GM23338 (cell line): ENCODE results near the gene TUFT1. TPM values are rescaled to one million over a fixed set of nuclear protein-coding genes. Genes with fewer than 3 reads are reported as not detected.
A peak's percentile ranks its signal among the peaks of the same experiment; 100 is the strongest.

Source experiments
- ATAC-seq: fragments of 200-7000 bp; cut with Tn5 transposase; 3 replicates; pipeline ENCODE4 v1.9.1; 2020
- DNase-seq: peaks from one replicate; pipeline ENCODE4 v3.0.0-alpha.2; 2015; ENCODE audit warnings: low spot score
- H2AFZ ChIP-seq: fragments of 200-600 bp; sonication (generic); 2 replicates; pipeline ENCODE4 v1.8.0; 2016; ENCODE audit warnings: antibody characterized with exemption, mild to moderate bottlenecking, moderate library complexity
- H3F3A ChIP-seq: fragments of 200-600 bp; sonication (generic); replicated peaks from 2 replicates; pipeline ENCODE4 v1.8.0; 2017; ENCODE audit warnings: antibody characterized with exemption, mixed run types, low read depth
- H3K27ac ChIP-seq: fragments of 200-600 bp; sonication (generic); 2 replicates; pipeline ENCODE4 v1.6.1; 2016; ENCODE audit warnings: low read depth
- H3K27me3 ChIP-seq: fragments of 200-600 bp; sonication (generic); 2 replicates; pipeline ENCODE4 v1.8.0; 2016; ENCODE audit warnings: mild to moderate bottlenecking, mixed run types, moderate library complexity; ENCODE audit not compliant: insufficient read depth
- H3K36me3 ChIP-seq: fragments of 200-600 bp; sonication (generic); 2 replicates; pipeline ENCODE4 v1.8.0; 2016; ENCODE audit warnings: mild to moderate bottlenecking; ENCODE audit not compliant: insufficient read depth
- H3K4me1 ChIP-seq: fragments of 200-600 bp; sonication (generic); 2 replicates; pipeline ENCODE4 v1.8.0; 2016; ENCODE audit warnings: mild to moderate bottlenecking, moderate library complexity; ENCODE audit not compliant: insufficient read depth
- H3K4me2 ChIP-seq: fragments of 200-600 bp; sonication (generic); 2 replicates; pipeline ENCODE4 v1.7.1; 2017; ENCODE audit warnings: mixed run types
- H3K4me3 ChIP-seq: fragments of 200-600 bp; sonication (generic); 2 replicates; pipeline ENCODE4 v1.6.1; 2016; ENCODE audit warnings: mixed run types
- H3K79me2 ChIP-seq: fragments of 200-600 bp; sonication (generic); replicated peaks from 2 replicates; pipeline ENCODE4 v1.8.0; 2017; ENCODE audit warnings: mild to moderate bottlenecking; ENCODE audit not compliant: insufficient read depth
- H3K9me2 ChIP-seq: fragments of 200-600 bp; sonication (generic); 2 replicates; pipeline ENCODE4 v1.8.0; 2017; ENCODE audit not compliant: insufficient read depth
- H4K20me1 ChIP-seq: fragments of 200-600 bp; sonication (generic); replicated peaks from 2 replicates; pipeline ENCODE4 v1.8.0; 2017; ENCODE audit warnings: mild to moderate bottlenecking; ENCODE audit not compliant: insufficient read depth
- H3K27ac Mint-ChIP-seq: 2 replicates; pipeline ENCODE4 v1.8.0; 2020; ENCODE audit warnings: inconsistent platforms, mild to moderate bottlenecking, moderate library complexity, mixed read lengths
- H3K27me3 Mint-ChIP-seq: 3 replicates; pipeline ENCODE4 v1.8.0; 2022; ENCODE audit warnings: low read depth, mild to moderate bottlenecking, moderate library complexity, mixed read lengths, inconsistent platforms; ENCODE audit not compliant: insufficient read depth, poor library complexity
- H3K36me3 Mint-ChIP-seq: 3 replicates; pipeline ENCODE4 v1.8.0; 2021; ENCODE audit warnings: low read depth, mild to moderate bottlenecking, inconsistent platforms, moderate library complexity, mixed read lengths
- H3K4me1 Mint-ChIP-seq: 3 replicates; pipeline ENCODE4 v1.8.0; 2020; ENCODE audit warnings: mild to moderate bottlenecking, inconsistent platforms, mixed read lengths
- H3K4me3 Mint-ChIP-seq: 3 replicates; pipeline ENCODE4 v1.8.0; 2021; ENCODE audit warnings: moderate library complexity, mild to moderate bottlenecking, inconsistent platforms, mixed read lengths
- H3K9me3 Mint-ChIP-seq: 3 replicates; pipeline ENCODE4 v1.8.0; 2020; ENCODE audit warnings: moderate library complexity, mild to moderate bottlenecking, inconsistent platforms, mixed read lengths
- CREB1 ChIP-seq: fragments of 250-450 bp; sonication (Bioruptor Pico); IDR thresholded peaks from 2 replicates; pipeline ENCODE4 v1.5.0; 2020; ENCODE audit warnings: low read depth, mild to moderate bottlenecking, moderate library complexity
- EZH2phosphoT487 ChIP-seq: fragments of 200-600 bp; sonication (generic); IDR thresholded peaks from one replicate; pipeline ENCODE4 v1.8.1; 2018; ENCODE audit warnings: antibody characterized with exemption; ENCODE audit not compliant: unreplicated experiment
- NANOG ChIP-seq: IDR thresholded peaks from 2 replicates; pipeline ENCODE4 v1.6.1; 2016; ENCODE audit warnings: antibody characterized with exemption, borderline replicate concordance
- POLR2AphosphoS5 ChIP-seq: IDR thresholded peaks from 2 replicates; pipeline ENCODE4 v1.6.1; 2016; ENCODE audit warnings: antibody characterized with exemption, low read depth
- STAT1 ChIP-seq: IDR thresholded peaks from one replicate; pipeline ENCODE4 v1.6.1; 2016; ENCODE audit warnings: antibody characterized with exemption; ENCODE audit not compliant: unreplicated experiment
- ZNF114 ChIP-seq: fragments of 250-450 bp; sonication (Bioruptor Pico); IDR thresholded peaks from 2 replicates; pipeline ENCODE4 v1.5.0; 2020; ENCODE audit warnings: mild to moderate bottlenecking, moderate library complexity
- ZNF331 ChIP-seq: fragments of 250-450 bp; sonication (Bioruptor Pico); IDR thresholded peaks from 2 replicates; pipeline ENCODE4 v1.5.0; 2020; ENCODE audit warnings: low read depth, mild to moderate bottlenecking, moderate library complexity
- polyA plus RNA-seq: library from polyadenylated mRNA; unstranded; fragments of >200 nt; fragmentation: Nextera tagmentation; extraction: Ambion mirVana; gene quantifications from 2 replicates; pipeline ENCODE4 v1.2.1, GENCODE V29; 2016
- total RNA-seq: library from RNA; depleted of rRNA; stranded (reverse); fragments of >200 nt; shearing (Covaris generic); gene quantifications from 2 replicates; pipeline ENCODE4 v1.2.3, GENCODE V29; 2014
- TF ChIP-seq, protein P1 (sequence below): fragments of 250-450 bp; sonication (Bioruptor Pico); IDR thresholded peaks from 2 replicates; pipeline ENCODE4 v1.5.0; 2020; ENCODE audit warnings: mild to moderate bottlenecking, moderate library complexity
- TF ChIP-seq, protein P2 (sequence below): IDR thresholded peaks from 2 replicates; pipeline ENCODE4 v1.6.1; 2016; ENCODE audit warnings: antibody characterized with exemption
- TF ChIP-seq, protein P3 (sequence below), 2 experiments: fragments of 200-600 bp in 1 of 2; sonication (generic) in 1 of 2; conservative IDR thresholded peaks; 2 replicates each; pipeline versions ENCODE4 v1.5.1 to v1.6.1; 2016 to 2017; ENCODE audit warnings: antibody characterized with exemption in 2 of 2, low read depth in 2 of 2, mild to moderate bottlenecking in 2 of 2, moderate library complexity in 1 of 2

The TUFT1 gene
- total and polyA plus RNA-seq, 2 experiments from 2014 or later = 6.0 to 11.9 TPM

DNA sequence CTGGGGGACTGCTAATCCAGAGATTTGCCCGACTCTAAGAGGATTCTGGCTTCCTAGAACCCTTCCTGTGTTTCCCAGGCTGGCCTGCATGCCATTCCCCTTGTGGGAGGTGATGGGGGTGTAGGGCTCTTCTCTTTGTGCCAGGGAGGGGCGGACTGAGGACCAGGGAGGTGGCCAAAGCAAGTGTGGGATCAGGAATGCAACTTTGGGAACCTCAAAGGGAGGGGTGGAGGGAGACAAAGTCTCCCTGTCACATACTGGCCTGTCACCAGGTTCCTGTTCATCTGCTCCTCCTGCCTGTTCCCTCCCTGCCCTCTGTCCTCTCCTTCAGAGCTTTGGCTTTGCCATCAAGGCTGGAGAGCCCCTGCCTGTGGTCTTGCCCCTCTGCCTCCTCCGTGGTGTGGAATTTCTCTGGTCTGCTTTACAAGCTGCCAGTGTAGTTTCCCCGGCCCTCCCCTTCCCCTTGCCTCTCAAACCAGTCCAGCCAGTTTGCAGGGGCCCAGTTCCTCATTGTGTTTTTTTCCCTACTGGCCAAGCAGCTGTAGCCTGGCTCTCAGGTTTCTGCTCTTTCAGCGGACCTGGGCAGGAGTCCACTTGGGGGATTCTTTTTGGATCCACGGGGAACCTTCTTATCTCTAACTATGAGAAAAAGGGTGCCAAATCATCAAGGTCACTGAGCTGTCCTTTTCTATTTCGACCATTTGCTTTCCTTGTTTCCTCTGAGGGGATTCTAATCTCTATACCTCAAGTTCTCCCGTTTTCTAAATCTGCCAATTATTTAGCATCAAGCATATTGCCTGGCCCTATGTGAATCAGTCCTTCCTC is 27.1 kb upstream of the TUFT1 start (continued):
- TF ChIP-seq, protein P1, sequence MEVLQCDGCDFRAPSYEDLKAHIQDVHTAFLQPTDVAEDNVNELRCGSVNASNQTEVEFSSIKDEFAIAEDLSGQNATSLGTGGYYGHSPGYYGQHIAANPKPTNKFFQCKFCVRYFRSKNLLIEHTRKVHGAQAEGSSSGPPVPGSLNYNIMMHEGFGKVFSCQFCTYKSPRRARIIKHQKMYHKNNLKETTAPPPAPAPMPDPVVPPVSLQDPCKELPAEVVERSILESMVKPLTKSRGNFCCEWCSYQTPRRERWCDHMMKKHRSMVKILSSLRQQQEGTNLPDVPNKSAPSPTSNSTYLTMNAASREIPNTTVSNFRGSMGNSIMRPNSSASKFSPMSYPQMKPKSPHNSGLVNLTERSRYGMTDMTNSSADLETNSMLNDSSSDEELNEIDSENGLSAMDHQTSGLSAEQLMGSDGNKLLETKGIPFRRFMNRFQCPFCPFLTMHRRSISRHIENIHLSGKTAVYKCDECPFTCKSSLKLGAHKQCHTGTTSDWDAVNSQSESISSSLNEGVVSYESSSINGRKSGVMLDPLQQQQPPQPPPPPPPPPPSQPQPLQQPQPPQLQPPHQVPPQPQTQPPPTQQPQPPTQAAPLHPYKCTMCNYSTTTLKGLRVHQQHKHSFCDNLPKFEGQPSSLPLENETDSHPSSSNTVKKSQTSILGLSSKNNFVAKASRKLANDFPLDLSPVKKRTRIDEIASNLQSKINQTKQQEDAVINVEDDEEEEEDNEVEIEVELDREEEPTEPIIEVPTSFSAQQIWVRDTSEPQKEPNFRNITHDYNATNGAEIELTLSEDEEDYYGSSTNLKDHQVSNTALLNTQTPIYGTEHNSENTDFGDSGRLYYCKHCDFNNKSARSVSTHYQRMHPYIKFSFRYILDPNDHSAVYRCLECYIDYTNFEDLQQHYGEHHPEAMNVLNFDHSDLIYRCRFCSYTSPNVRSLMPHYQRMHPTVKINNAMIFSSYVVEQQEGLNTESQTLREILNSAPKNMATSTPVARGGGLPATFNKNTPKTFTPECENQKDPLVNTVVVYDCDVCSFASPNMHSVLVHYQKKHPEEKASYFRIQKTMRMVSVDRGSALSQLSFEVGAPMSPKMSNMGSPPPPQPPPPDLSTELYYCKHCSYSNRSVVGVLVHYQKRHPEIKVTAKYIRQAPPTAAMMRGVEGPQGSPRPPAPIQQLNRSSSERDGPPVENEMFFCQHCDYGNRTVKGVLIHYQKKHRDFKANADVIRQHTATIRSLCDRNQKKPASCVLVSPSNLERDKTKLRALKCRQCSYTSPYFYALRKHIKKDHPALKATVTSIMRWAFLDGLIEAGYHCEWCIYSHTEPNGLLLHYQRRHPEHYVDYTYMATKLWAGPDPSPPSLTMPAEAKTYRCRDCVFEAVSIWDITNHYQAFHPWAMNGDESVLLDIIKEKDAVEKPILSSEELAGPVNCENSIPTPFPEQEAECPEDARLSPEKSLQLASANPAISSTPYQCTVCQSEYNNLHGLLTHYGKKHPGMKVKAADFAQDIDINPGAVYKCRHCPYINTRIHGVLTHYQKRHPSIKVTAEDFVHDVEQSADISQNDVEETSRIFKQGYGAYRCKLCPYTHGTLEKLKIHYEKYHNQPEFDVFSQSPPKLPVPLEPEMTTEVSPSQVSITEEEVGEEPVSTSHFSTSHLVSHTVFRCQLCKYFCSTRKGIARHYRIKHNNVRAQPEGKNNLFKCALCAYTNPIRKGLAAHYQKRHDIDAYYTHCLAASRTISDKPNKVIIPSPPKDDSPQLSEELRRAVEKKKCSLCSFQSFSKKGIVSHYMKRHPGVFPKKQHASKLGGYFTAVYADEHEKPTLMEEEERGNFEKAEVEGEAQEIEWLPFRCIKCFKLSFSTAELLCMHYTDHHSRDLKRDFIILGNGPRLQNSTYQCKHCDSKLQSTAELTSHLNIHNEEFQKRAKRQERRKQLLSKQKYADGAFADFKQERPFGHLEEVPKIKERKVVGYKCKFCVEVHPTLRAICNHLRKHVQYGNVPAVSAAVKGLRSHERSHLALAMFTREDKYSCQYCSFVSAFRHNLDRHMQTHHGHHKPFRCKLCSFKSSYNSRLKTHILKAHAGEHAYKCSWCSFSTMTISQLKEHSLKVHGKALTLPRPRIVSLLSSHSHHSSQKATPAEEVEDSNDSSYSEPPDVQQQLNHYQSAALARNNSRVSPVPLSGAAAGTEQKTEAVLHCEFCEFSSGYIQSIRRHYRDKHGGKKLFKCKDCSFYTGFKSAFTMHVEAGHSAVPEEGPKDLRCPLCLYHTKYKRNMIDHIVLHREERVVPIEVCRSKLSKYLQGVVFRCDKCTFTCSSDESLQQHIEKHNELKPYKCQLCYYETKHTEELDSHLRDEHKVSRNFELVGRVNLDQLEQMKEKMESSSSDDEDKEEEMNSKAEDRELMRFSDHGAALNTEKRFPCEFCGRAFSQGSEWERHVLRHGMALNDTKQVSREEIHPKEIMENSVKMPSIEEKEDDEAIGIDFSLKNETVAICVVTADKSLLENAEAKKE (CRISPR knock-in tag) = no peak
- TF ChIP-seq ZNF114 = no peak
- TF ChIP-seq, protein P2, sequence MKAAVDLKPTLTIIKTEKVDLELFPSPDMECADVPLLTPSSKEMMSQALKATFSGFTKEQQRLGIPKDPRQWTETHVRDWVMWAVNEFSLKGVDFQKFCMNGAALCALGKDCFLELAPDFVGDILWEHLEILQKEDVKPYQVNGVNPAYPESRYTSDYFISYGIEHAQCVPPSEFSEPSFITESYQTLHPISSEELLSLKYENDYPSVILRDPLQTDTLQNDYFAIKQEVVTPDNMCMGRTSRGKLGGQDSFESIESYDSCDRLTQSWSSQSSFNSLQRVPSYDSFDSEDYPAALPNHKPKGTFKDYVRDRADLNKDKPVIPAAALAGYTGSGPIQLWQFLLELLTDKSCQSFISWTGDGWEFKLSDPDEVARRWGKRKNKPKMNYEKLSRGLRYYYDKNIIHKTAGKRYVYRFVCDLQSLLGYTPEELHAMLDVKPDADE = no peak
- no peak for TF ChIP-seq EZH2phosphoT487

DNA sequence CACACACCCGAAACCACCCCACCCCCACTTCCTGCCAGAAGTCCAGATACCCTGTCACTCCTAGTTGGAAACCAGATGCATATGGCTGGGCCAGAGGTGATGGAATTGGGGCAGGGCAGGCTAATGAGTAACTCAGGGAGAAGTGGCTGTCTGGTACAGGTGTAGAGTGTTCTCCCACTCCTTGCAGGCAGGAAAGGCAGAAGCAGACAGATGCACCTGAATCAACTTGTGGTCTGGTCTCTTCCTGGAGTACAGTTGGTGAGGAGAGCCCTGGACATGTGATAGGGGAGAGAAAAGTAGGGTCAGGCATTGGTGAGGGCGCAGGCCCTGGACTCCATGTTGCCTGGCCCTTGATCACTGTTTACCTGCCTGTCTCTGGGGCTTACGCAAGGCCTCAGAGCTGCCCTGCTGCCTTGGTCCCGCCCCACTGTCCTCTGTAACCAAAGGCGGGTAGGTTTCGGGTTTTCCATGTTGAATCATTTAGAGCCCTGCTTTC is 26.4 kb upstream of the TUFT1 start:
- H3K27ac Mint-ChIP-seq = peak overlapping the region; percentile 98
- ATAC-seq (peak; percentile 3; the same call in 2 of the 3 replicates), DNase-seq (peak; percentile 62)
- peaks cover 44% of the 10 kb centered on the region for H3K79me2 ChIP-seq
- H3K4me2 ChIP-seq = peak overlapping the region; percentile 96
- H3K4me3 Mint-ChIP-seq = peak overlapping the region; percentile 85
- H3K36me3 ChIP-seq = no peaks in the 10 kb centered on the region
- peaks cover 40% of the 10 kb centered on the region for H3K4me1 Mint-ChIP-seq
- H3K27ac ChIP-seq = peak overlapping the region; percentile 94
- peaks cover 37% of the 10 kb centered on the region for H3F3A ChIP-seq
- H2AFZ ChIP-seq = no peak overlapping the region
- H3K9me3 Mint-ChIP-seq = no peaks in the 10 kb centered on the region
- H3K4me3 ChIP-seq = peak overlapping the region; percentile 91
- H3K36me3 Mint-ChIP-seq = peaks cover 16% of the 10 kb centered on the region
- H3K27me3 Mint-ChIP-seq = peaks cover 5% of the 10 kb centered on the region
- peaks cover 7% of the 10 kb centered on the region; the same call in 1 of the 2 replicates for H4K20me1 ChIP-seq
- H3K27me3 ChIP-seq = no peaks in the 10 kb centered on the region
- H3K4me1 ChIP-seq = peaks cover 49% of the 10 kb centered on the region
- H3K9me2 ChIP-seq = no peaks in the 10 kb centered on the region
- TF ChIP-seq NANOG (no peak), ZNF331 (CRISPR knock-in tag) (no peak), STAT1 (no peak), POLR2AphosphoS5 (no peak), CREB1 (CRISPR knock-in tag) (no peak), ZNF114 (no peak)
- TF ChIP-seq, protein P2 = no peak
- TF ChIP-seq, protein P3, sequence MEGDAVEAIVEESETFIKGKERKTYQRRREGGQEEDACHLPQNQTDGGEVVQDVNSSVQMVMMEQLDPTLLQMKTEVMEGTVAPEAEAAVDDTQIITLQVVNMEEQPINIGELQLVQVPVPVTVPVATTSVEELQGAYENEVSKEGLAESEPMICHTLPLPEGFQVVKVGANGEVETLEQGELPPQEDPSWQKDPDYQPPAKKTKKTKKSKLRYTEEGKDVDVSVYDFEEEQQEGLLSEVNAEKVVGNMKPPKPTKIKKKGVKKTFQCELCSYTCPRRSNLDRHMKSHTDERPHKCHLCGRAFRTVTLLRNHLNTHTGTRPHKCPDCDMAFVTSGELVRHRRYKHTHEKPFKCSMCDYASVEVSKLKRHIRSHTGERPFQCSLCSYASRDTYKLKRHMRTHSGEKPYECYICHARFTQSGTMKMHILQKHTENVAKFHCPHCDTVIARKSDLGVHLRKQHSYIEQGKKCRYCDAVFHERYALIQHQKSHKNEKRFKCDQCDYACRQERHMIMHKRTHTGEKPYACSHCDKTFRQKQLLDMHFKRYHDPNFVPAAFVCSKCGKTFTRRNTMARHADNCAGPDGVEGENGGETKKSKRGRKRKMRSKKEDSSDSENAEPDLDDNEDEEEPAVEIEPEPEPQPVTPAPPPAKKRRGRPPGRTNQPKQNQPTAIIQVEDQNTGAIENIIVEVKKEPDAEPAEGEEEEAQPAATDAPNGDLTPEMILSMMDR (conservative IDR thresholded peaks at IDR 0.05; ENCODE audit: low read depth in 2 of 2) = no peak
